Measurements from ENCODE around the gene PPM1G.
"Not testable (repeated sequence)": the region's sequence is repeated elsewhere in the genome, so short reads cannot be mapped to it uniquely, and the experiment has no call there.

The PPM1G gene

DNA sequence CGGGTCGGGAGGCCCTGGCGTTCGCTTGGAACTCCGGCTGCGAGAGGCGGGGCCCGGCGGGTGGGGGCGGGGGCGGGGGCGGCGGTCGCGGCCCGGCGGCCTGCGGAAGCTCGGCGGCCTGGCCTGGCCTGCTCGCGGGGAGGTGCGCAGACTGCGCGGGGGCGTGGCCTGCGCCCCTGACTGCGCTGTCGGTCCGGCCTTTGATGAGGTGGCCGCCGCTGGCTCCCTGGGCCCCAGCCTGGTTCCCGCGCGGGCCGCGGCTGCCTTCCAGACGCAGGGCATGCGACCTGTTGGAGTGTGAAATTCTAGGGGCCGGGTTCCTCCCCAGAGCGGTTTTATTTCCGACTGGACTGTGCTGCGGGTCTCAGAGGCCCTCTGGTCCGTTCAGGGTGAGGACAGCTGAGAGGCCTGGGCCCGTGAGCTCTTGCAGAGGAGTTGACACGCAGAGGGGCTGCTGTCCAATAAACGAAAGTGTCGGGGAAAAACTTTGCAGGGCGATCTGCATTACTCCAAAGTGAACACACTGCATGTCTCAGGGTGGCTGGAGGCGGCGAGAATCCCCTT is 19.7 kb upstream of the PPM1G start:
- TF ChIP-seq EZH2phosphoT487 (IDR thresholded peaks at IDR 0.05; ENCODE audit: low read depth) (no peak), CTCF (IDR thresholded peaks at IDR 0.05; ENCODE audit: low read depth, low read length) (no peak)

DNA sequence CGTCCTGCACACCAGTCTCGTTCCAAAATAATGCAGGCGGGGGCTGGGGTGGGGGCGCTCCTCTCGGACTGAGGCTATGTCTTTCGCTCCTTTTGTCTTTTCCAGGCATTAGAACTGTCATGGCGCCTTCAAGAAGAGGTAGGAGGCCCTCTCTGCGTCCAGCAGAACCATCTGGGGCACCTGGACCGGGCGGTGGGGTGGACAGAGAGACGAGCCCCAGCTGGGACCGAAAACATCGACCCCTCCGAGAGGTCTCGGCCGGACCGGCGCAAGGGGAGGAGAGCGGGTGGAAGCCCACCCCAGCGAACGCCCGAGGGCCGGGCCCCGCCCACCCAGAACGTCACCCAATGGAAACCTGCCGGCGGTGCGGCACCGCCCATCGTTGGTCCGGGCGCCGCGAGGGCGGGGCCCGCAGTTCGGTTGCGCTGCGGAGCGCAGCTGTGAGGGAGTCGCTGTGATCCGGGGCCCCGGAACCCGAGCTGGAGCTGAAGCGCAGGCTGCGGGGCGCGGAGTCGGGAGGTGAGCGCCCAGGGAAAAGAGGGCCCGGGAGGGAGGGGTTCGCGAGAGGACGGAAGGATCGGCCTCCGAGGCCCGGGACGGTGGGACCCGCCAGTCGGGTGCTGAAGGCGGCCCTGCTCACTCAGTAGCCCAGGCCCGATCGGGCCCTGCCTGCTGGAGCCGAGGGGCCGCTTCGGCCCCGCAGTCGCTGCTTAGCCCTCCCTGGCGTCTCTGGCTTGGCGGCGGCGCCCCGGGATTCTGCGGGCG is 19.0 kb upstream of the PPM1G start, which contains the start of gene NRBP1:
Gene NRBP1 (plus strand): TSS at position 419 of the 765 bp plus-strand sequence. CDS start 4,643 bp downstream, outside the sequence.
- peak within 1 kb of the TSS; percentile 70 for H2AFZ ChIP-seq (ENCODE audit: low read depth, low read length)
- peak; percentile 36; the same call in 1 of the 2 replicates for TF ChIP-seq CTCF (IDR thresholded peaks at IDR 0.05; ENCODE audit: low read depth, low read length)
- TF ChIP-seq EZH2phosphoT487 (IDR thresholded peaks at IDR 0.05; ENCODE audit: low read depth) = no peak

More for the DNA sequence above, 19.7 kb upstream of the PPM1G start:
- Histone ChIP-seq H3K4me2 (ENCODE audit: low read length) (peak overlapping the region; percentile 88), H3K36me3 (replicated peaks; ENCODE audit: low read depth, low read length) (peaks cover 11% of the 10 kb centered on the region), H3K9ac (ENCODE audit: low read length) (peak overlapping the region; percentile 84), H3K27me3 (ENCODE audit: low read depth, low read length) (no peaks in the 10 kb centered on the region), H3K4me3 (ENCODE audit: low read length) (peak overlapping the region; percentile 94), H3K79me2 (ENCODE audit: low read length) (peaks cover 34% of the 10 kb centered on the region), H4K20me1 (ENCODE audit: insufficient read depth, low read length) (peaks cover 15% of the 10 kb centered on the region), H3K9me3 (ENCODE audit: insufficient read depth, low read length) (no peaks in the 10 kb centered on the region), H2AFZ (ENCODE audit: low read depth, low read length) (no peak overlapping the region; the same call in 1 of the 2 replicates), H3K27ac (ENCODE audit: low read length) (peak overlapping the region; percentile 68), H3K4me1 (ENCODE audit: low read length) (peaks cover 13% of the 10 kb centered on the region)

DNA sequence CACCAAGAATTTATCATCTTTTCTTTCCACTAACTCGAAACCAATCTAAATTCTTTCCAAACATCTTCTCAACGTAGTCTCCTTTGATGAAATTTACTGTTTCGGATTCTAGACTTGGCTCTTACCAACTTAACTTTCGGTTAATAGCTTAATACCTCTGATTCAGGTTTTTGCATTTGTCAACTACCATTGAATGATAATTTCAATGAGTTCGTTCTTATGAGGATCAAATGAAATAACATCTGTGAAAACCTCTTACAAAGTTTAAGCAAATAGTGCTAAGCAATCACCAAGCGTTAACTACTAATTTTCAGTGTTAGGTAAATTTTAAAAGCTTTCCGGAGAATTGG is 18.4 kb upstream of the PPM1G start:
- H3K9ac ChIP-seq (ENCODE audit: low read length) = peak overlapping the region; percentile 82
- peak overlapping the region; percentile 94 for H3K4me3 ChIP-seq (ENCODE audit: low read length)
- H3K36me3 ChIP-seq (replicated peaks; ENCODE audit: low read depth, low read length) = no peaks in the 10 kb centered on the region
- H3K27me3 ChIP-seq (ENCODE audit: low read depth, low read length) = no peaks in the 10 kb centered on the region
- peaks cover 15% of the 10 kb centered on the region for H4K20me1 ChIP-seq (ENCODE audit: insufficient read depth, low read length)
- peaks cover 34% of the 10 kb centered on the region for H3K79me2 ChIP-seq (ENCODE audit: low read length)
- no peaks in the 10 kb centered on the region for H3K9me3 ChIP-seq (ENCODE audit: insufficient read depth, low read length)
- peaks cover 13% of the 10 kb centered on the region for H3K4me1 ChIP-seq (ENCODE audit: low read length)
- TF ChIP-seq EZH2phosphoT487 (IDR thresholded peaks at IDR 0.05; ENCODE audit: low read depth) (no peak), CTCF (IDR thresholded peaks at IDR 0.05; ENCODE audit: low read depth, low read length) (no peak; the same call in 1 of the 2 replicates)
- peak overlapping the region; percentile 85 for H3K4me2 ChIP-seq (ENCODE audit: low read length)
- H3K27ac ChIP-seq (ENCODE audit: low read length) = peak overlapping the region; percentile 45
- H2AFZ ChIP-seq (ENCODE audit: low read depth, low read length) = peak overlapping the region; percentile 70

More for the DNA sequence above, 19.0 kb upstream of the PPM1G start, which contains the start of gene NRBP1:
- H3K4me1 ChIP-seq (ENCODE audit: low read length) = peaks cover 13% of the 10 kb centered on the region
- peak within 1 kb of the TSS; percentile 68 for H3K27ac ChIP-seq (ENCODE audit: low read length)
- peaks cover 4% of the 10 kb centered on the region for H3K36me3 ChIP-seq (replicated peaks; ENCODE audit: low read depth, low read length)
- no peaks in the 10 kb centered on the region for H3K27me3 ChIP-seq (ENCODE audit: low read depth, low read length)
- H4K20me1 ChIP-seq (ENCODE audit: insufficient read depth, low read length) = peaks cover 15% of the 10 kb centered on the region
- peak within 1 kb of the TSS; percentile 88 for H3K4me2 ChIP-seq (ENCODE audit: low read length)
- peak within 1 kb of the TSS; percentile 94 for H3K4me3 ChIP-seq (ENCODE audit: low read length)
- peaks cover 34% of the 10 kb centered on the region for H3K79me2 ChIP-seq (ENCODE audit: low read length)
- no peaks in the 10 kb centered on the region for H3K9me3 ChIP-seq (ENCODE audit: insufficient read depth, low read length)
- H3K9ac ChIP-seq (ENCODE audit: low read length) = peak within 1 kb of the TSS; percentile 84

DNA sequence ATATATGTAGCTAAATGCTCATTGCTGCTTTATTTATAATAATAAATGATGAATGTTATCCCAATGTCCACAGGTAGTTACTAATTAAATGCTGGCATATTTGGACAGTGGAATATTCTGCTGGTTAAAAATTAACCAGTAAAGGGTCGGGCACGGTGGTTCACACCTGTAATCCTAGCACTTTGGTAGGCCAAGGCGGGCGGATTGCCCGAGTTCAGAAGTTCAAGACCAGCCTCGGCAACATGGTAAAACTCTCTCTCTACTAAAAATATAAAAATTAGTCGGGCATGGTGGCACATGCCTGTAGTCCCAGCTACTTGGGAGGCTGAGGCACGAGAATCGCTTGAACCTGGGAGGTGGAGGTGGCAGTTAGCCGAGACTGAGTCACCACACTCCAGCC is 15.6 kb upstream of the PPM1G start:
- not testable (repeated sequence) for H3K9ac ChIP-seq (ENCODE audit: low read length); H3K27ac ChIP-seq (ENCODE audit: low read length); H3K27me3 ChIP-seq (ENCODE audit: low read depth, low read length); H3K36me3 ChIP-seq (replicated peaks; ENCODE audit: low read depth, low read length); H2AFZ ChIP-seq (ENCODE audit: low read depth, low read length); H3K4me3 ChIP-seq (ENCODE audit: low read length); H4K20me1 ChIP-seq (ENCODE audit: insufficient read depth, low read length); H3K9me3 ChIP-seq (ENCODE audit: insufficient read depth, low read length); H3K4me2 ChIP-seq (ENCODE audit: low read length)
- Histone ChIP-seq H3K4me1 (ENCODE audit: low read length) (peaks cover 11% of the 10 kb centered on the region), H3K79me2 (ENCODE audit: low read length) (peaks cover 11% of the 10 kb centered on the region)

Data from OCI-LY3 (cell line).